Neural crest cell (in vitro differentiated cells): ENCODE measurements around the gene SMCHD1. TPM values are rescaled to one million over a fixed set of nuclear protein-coding genes. Genes with fewer than 3 reads are reported as not detected.

Experiments
- DNase-seq: peaks from one replicate; pipeline ENCODE4 v3.0.0; 2021; ENCODE audit warnings: low read depth, mixed read lengths, low spot score
- H3K27ac Mint-ChIP-seq: one replicate; pipeline ENCODE4 v1.8.0; 2021; ENCODE audit warnings: mild to moderate bottlenecking, mixed read lengths; ENCODE audit not compliant: unreplicated experiment
- H3K27me3 Mint-ChIP-seq: 2 replicates; pipeline ENCODE4 v1.8.0; 2021; ENCODE audit warnings: low read depth, mild to moderate bottlenecking, mixed read lengths
- H3K36me3 Mint-ChIP-seq: 2 replicates; pipeline ENCODE4 v1.8.0; 2021; ENCODE audit warnings: low read depth, mild to moderate bottlenecking, mixed read lengths
- H3K4me1 Mint-ChIP-seq: 2 replicates; pipeline ENCODE4 v1.8.0; 2021; ENCODE audit warnings: mixed read lengths
- H3K4me3 Mint-ChIP-seq: one replicate; pipeline ENCODE4 v1.8.0; 2021; ENCODE audit warnings: mild to moderate bottlenecking, mixed read lengths
- H3K9me3 Mint-ChIP-seq: 2 replicates; pipeline ENCODE4 v1.8.0; 2021; ENCODE audit warnings: mixed read lengths
- CTCF ChIP-seq: fragments of 200-600 bp; sonication (generic); conservative IDR thresholded peaks from 2 replicates; pipeline ENCODE4 v1.5.0; 2021; ENCODE audit warnings: antibody characterized with exemption, mild to moderate bottlenecking
- total RNA-seq: library from RNA; stranded (reverse); gene quantifications from 2 replicates; pipeline ENCODE4 v1.2.1, GENCODE V29; 2021

The SMCHD1 gene
- total RNA-seq, 1 donor from 2014 or later, result 66.3 TPM

GRCh38 chr18:2617401-2617998 lies 38.0 kb upstream of the SMCHD1 start:
- Mint-ChIP-seq H3K36me3 (peaks cover 12% of the 10 kb centered on the region), H3K27me3 (no peaks in the 10 kb centered on the region), H3K27ac (no peak overlapping the region), H3K4me1 (peaks cover 13% of the 10 kb centered on the region), H3K4me3 (no peak overlapping the region), H3K9me3 (peaks cover 2% of the 10 kb centered on the region)
- no peak for DNase-seq
- TF ChIP-seq CTCF, result no peak

DNA sequence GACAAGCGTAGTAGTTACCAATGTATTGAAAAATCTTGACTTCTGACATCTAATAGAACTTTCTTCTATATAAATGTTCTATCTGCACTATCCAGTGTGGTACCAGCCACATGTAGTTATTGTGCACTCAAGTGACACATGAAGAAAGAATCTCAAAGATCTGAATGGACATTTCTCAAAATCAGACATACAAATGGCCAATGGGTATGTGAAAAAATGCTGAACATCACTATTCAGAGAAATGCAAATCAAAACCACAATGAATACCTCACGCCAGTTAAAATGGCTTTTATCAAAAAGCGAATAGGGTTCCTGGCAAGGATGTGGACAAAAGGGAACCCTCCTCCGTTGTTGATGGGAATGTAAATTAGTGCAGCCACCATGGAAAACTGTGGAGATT lies 37.5 kb upstream of the SMCHD1 start:
- no peaks in the 10 kb centered on the region for H3K27me3 Mint-ChIP-seq
- DNase-seq, result no peak
- no peak overlapping the region for H3K4me3 Mint-ChIP-seq
- H3K36me3 Mint-ChIP-seq, result peaks cover 12% of the 10 kb centered on the region
- peaks cover 13% of the 10 kb centered on the region for H3K4me1 Mint-ChIP-seq
- no peak for TF ChIP-seq CTCF
- peaks cover 2% of the 10 kb centered on the region for H3K9me3 Mint-ChIP-seq
- no peak overlapping the region for H3K27ac Mint-ChIP-seq

DNA sequence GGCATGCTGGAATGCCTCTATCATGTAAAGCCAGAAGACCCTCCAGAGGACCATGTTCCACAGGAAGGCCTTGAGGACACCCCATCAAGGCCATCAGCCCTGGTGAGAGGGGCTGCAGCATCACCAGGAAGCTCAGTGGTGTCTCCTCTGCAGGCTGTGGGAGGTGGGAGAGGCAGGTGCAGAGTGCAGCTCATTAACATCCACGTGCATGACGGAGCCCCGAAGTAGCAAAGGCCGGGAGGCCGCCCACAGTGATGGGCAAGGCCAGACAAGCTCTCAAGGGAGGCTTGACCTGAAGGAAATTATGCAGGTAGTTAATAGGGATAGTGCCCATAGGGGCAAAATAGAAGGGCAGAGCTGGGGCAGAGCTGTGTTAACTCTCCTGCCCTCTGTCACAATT lies 30.3 kb upstream of the SMCHD1 start:
- Mint-ChIP-seq H3K27me3 (no peaks in the 10 kb centered on the region), H3K9me3 (peaks cover 2% of the 10 kb centered on the region), H3K4me1 (no peaks in the 10 kb centered on the region), H3K27ac (no peak overlapping the region), H3K36me3 (no peaks in the 10 kb centered on the region), H3K4me3 (no peak overlapping the region)
- no peak for TF ChIP-seq CTCF
- DNase-seq, result no peak

- H3K4me3 Mint-ChIP-seq, result no peak overlapping the region
- no peak for TF ChIP-seq CTCF
- no peaks in the 10 kb centered on the region for H3K27me3 Mint-ChIP-seq
- H3K36me3 Mint-ChIP-seq, result no peaks in the 10 kb centered on the region
- no peak for DNase-seq
- peaks cover 13% of the 10 kb centered on the region for H3K9me3 Mint-ChIP-seq
- H3K4me1 Mint-ChIP-seq, result no peaks in the 10 kb centered on the region
- no peak overlapping the region for H3K27ac Mint-ChIP-seq
These were observed 27.7 kb upstream of the SMCHD1 start for GRCh38 chr18:2627821-2628276.

GRCh38 chr18:2629003-2629402 lies 26.5 kb upstream of the SMCHD1 start:
- H3K9me3 Mint-ChIP-seq, result peaks cover 13% of the 10 kb centered on the region
- no peaks in the 10 kb centered on the region for H3K36me3 Mint-ChIP-seq
- no peak overlapping the region for H3K4me3 Mint-ChIP-seq
- no peak for TF ChIP-seq CTCF
- H3K4me1 Mint-ChIP-seq, result no peaks in the 10 kb centered on the region
- no peaks in the 10 kb centered on the region for H3K27me3 Mint-ChIP-seq
- H3K27ac Mint-ChIP-seq, result no peak overlapping the region
- no peak for DNase-seq

DNA sequence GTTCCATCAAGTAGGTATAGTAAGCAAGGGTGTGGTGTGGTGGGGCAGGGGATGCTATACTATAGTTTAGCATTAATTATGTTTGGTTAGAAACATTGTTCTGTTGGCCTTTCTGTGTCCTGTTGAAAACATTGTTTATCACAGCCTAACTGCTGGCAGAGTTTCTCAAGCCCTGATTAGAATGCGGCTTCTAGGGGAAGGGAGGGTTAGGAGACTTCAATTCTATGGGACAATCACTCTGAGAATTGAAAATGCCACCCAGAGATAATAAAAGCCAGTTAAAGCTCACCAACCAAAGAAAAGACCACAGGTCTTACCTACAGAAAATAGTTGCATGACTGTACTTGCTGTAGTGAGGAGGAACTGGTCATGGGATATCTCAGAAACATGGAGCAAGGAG lies 19.9 kb upstream of the SMCHD1 start:
- no peak for TF ChIP-seq CTCF
- no peak overlapping the region for H3K27ac Mint-ChIP-seq
- H3K9me3 Mint-ChIP-seq, result peaks cover 17% of the 10 kb centered on the region

More for the DNA sequence above, 19.9 kb upstream of the SMCHD1 start:
- H3K4me3 Mint-ChIP-seq, result no peak overlapping the region
- DNase-seq, result no peak
- H3K27me3 Mint-ChIP-seq, result no peaks in the 10 kb centered on the region
- H3K36me3 Mint-ChIP-seq, result peaks cover 3% of the 10 kb centered on the region
- H3K4me1 Mint-ChIP-seq, result no peaks in the 10 kb centered on the region
